Dermis blood vessel endothelial cell (primary cell): Measurements from ENCODE around the gene TFAM. TPM values are rescaled to one million over a fixed set of nuclear protein-coding genes. Genes with fewer than 3 reads are reported as not detected.

Experiments used
- DNase-seq: peaks from one replicate; pipeline ENCODE4 v3.0.0; 2010
- total RNA-seq: library from RNA; depleted of rRNA; stranded (reverse); fragments of >200 nt; gene quantifications from 2 replicates; pipeline ENCODE4 v1.2.3, GENCODE V29; 2014

TFAM gene
- total RNA-seq, result 39.0 and 61.0 TPM in 2 replicates

DNA sequence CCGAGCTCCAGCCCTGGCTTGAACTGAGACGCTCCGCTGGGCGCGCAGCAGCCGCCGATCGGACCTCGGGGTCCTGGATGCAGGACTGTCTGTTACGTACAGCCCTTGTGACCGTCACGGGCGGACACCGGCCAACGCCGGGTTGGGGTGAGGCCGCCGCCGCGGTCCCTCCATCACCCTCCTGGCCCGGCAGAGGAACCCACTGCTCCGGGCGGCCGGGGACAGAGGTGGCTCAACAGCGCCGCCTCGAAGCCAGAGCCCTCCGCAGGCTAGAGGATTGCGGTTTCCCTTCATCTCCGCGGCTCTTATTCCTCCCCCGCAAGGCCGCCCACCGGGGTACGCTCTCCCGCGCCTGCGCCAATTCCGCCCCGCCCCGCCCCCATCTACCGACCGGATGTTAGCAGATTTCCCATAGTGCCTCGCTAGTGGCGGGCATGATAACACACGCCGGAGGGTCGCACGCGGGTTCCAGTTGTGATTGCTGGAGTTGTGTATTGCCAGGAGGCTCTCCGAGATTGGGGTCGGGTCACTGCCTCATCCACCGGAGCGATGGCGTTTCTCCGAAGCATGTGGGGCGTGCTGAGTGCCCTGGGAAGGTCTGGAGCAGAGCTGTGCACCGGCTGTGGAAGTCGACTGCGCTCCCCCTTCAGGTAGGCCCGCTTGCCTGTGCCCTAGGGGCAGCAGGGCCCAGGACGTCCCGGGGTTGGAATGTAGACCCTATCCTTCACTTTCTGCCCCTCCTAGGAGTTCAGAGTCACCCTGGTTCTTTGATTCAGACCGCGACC, at the start of gene TFAM:
Gene TFAM, plus strand, starts transcription at position 412 of the 785 bp plus-strand sequence. Its CDS starts 138 bp downstream, at position 550.
- DNase-seq, result peak; percentile 94

DNA sequence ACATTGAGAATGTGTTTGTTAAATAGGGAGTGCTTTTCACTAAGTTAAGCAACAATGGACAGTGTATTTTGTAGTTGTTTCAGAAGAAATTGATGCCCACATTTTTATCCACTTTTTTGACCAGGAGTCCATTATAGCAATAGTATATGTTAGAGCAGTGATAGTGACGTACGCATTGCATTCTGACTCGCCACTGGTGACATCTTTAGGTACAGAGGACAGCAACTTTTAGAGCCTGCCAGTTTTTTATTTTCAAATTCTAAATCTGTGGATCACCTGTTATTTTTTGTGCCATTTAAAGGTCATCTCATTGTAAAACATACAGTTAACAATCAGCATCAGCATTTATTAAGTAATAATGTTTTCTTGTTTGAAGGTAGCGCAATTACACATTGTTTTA, 49.0 kb upstream of the TFAM start:
- DNase-seq, result no peak

DNA sequence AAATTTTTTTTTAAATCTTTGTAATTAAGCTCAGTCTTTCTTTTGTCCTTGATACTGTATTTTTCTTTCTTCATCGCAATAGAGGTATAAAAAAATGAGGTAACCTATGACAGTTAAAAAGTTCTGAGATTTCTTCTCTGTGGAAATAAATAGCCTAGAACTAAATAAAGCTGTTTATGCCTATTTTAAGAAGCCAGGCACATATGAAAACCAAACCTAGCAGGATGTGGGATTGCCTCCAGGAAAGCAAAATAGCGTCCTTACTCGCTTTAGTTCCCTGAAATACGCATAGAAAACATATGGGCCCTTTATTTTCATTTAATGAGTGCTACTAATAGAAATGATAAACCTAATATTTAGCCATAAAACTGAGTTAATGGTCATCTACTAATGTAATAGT, 43.8 kb upstream of the TFAM start:
- DNase-seq, result no peak

DNA sequence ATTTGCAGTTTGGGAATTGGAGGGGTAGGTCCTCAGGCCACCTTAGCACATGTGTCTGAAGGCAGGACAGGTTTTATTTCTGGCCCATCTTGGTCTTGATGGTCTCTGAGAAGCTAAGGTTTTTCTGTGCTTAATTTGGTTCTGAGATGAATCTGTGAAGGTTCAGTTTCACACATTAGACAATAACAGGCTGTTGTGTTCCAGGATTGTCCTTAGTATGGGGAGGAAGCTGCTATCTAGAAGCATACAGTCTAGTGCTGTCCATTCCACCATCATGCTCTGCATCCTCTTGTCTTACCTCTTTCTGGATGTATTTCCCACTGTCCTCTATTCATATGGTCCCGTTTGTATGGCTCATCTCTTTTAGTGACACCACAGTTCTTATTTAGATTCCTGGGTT, 43.3 kb upstream of the TFAM start:
- no peak for DNase-seq

DNA sequence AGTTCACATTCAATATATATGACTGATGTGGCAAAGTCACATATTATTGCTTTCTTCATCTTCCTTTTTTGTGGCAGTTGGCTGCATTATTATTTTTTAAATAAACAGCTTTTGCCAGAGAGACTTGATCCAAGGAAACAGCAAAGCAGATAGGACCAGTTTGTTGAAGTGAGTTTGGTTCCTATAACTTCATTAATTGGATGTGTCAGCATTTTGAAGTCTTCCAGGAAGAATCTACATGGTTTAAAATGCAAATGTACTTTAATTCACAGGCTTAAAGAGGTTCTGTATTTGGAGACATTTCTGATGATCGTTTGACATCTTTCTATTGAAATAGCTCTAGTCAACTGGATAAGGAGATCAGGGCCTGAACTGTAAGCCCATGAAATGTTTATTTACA, 37.2 kb upstream of the TFAM start:
- DNase-seq, result no peak

DNA sequence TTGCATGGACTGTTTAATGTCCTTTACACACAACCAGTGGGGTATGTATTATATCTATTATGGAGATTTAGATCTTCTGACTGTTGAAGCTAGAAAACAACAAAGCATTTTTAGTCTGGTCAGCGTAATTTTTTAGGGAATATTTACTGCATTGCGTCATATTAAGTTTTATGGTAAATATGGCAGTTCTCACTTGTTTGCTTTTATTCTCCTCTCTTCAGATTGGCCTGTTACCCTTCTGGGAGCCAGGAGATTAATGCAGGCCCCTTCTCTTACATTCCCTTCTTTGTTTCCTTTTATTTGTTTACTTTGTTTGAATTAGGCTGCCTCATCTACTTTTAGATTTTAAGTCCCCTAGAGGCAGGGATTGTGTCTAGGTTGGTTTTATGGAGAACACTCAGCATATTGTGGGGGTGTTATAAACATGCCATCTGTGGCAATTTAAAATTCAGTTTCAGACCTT, 36.6 kb upstream of the TFAM start:
- DNase-seq, result no peak

DNA sequence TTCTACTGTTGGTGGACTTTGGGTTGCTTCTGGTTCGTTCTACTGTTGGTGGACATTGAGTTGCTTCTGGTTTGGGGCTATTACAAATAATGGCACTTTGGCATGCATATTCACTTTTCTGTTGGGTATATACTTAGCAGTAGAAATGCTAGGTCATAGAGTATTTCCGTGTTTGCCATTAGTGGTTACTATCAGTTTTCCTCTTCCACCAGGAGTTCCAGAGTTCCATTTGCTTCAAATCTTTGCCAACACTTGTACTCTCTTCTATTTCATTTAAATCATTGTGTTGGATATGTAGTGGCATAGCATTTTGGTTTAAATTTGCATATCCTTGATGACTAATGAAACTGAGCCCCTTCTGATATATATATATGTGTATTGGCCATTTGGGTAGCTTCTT, 35.2 kb upstream of the TFAM start:
- DNase-seq, result no peak

DNA sequence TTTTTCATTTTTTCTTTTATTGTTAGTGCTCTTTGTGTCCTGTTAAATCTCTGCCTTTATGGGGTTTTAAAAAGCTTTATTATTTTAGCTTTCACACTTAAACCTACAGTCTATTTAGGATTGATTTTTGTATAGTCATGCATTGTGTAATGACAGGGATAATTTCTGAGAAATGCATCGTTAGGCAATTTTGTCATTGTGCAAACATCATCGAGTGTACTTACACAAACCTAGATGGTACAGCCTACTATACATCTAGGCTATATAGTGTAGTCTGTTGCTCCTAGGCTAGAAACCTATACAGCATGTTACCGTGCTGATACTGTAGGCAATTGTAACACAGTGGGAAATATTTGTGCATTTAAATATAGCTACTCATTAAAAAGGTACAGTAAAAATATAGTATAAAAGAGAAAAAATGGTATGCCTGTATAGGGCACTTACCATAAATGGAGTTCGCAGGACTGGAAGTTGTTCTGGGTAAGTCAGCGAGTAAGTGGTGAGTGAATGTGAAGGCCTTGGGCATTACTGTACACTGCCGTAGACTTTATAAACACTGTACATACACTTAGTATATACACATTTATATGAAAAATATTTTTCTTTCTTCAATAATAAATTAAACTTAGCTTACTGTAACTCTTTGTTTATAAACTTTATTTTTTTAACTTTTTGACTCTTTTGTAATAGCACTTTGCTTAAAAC, 34.4 kb upstream of the TFAM start:
- DNase-seq, result no peak

DNA sequence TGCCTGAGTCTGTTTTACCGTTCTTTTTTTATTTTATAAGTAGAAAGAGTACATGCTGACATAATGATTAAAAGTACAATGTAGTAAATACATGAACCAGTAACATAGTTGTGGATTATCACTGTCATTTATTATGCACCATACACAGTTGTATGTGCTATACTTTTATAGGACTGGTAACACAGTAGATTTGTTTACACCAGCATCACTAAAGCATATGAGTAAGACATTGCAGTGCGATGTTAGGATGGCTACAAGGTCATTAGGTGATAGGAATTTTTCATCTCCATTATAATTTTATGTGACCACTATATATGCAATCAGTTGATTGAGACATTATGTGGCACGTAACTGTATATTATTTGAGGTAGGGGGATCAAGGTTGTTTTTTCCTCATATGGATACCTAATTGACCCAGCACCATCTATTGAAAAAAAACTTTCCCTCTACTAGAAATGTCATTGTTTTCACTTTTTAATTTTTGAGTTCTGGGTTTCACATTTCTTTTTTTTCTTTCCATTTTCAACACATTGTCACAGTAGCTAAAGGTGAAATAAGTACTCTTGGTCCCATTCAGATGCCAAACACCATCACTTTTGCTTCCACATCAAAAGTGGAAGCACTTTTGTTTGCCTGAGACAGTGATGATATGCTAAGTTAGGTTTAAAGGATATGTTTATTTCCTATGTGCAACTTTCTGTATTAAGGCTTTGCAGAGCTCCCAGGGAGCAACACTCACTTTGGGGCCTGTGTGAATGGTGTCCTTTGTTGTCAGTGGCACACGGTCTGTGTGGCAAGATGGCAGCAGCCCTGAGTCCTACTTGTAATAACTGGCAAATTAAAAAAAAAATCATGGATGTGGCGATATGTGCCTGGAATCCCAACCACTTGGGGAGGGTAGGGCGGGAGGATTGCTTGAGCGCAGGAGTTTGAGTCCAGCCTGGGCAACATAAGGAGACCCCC, 33.3 kb upstream of the TFAM start:
- DNase-seq, result no peak

DNA sequence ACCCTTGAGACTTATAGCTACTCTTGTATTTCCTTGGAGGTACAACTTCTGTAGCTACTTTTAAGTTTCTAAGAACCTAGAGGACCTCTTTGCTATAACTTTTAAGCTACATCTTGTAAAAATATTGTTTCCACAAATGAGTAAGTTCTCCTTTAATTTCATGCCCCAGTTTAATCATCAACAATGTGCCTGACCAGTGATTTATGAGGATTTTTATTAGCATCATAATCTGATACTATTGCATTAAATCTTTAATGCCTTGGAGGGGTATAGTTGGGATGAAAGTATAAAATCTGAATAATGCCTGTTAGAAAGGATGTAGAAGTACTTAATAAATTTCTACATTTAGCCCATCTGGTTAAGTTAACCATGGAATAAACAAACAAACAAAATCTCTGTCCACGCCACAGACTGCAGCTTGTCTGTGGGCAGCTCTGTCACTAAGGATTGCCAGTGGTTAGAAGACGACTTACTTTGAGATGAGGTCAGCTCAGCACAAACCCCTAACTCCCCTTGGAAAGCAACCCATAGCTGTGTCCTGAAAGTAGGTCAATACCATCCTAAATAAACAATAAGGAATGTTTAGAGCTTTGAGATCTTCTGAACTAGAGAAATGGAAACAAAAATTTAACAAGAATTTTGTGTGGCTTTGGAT, 32.1 kb upstream of the TFAM start:
- DNase-seq, result no peak

DNA sequence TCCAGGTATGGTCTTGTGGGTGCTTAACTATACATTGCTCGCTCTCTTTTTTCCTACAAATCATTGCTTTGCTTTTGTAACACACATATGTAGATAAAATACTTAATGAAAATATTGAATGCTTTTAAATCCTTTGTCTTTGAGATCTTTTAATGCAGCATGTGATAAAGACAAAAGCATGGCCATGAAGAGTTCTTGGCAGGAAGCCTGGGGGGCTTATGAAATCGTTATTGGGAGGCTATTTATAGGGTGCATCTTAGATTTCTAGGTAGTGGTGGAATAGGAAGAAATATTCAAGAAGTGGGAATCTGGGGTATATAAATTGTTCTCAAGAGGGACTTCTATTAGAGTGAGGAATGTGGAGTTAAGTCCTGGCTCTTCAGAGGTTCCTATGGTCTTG, 28.5 kb upstream of the TFAM start:
- DNase-seq, result no peak

DNA sequence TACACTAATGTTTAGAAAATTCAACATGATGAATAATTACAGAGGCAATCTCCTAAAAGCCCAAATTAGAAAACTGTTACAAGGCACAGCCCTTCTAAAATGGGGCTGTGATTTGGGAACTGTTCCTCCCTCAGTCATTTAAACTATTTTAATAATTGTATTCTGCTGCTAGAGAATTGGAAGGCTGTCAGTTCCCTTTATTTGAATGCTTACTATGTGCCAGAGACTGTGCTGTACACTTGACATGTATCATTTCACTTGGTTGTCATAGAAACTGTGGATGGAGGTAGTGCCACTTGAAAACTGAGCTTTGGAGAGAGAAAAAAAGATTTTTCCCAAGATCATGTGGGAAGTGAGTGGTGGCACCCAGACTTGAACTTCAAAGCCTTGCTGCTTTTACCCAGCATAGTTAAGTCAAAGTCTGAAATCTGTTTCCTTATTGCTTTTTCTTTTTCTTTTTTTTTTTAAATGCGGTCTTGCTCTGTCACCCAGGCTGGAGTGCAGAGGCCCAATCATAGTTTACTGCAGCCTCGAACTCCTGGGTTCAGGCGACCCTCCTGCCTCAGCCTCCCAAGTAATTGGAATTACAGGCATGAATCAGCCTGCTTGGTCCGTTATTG, 26.8 kb upstream of the TFAM start:
- no peak for DNase-seq

DNA sequence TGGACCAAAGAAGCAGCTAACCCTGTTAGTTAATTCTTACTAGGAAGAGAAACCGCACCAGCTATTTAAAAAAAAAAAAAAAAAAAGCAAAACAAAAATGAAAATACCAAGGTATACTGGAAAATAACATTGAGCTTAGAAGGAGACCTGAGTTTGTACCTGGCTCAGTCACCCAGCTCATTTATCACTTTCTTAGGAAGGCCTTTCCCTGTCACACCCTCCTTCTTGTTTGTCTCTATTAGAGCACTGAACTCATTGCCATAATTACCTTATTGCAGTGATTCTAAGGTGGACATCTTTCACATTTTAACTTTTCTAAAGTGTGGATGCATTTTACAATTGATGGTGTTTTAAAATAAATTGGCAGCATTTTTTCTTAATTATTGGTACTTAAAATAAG, 26.3 kb upstream of the TFAM start:
- DNase-seq, result no peak

DNA sequence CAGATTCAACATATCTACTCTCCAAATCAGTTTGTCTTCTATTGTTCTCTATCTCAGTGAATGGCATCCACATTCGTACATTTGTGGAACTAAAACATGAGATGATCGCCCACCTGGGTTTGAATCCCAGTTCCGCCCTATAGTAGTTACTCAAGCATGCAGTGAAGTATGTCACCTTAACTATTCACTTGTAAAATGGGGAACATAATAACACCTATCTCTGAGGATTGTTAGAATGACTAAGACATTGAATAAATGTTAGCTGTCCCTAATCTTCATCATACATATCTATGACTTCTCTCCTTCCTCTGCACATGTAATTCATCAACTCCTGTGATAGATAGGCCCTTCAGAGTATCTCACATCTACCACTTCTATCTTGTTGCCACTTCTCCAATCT, 25.7 kb upstream of the TFAM start:
- no peak for DNase-seq

DNA sequence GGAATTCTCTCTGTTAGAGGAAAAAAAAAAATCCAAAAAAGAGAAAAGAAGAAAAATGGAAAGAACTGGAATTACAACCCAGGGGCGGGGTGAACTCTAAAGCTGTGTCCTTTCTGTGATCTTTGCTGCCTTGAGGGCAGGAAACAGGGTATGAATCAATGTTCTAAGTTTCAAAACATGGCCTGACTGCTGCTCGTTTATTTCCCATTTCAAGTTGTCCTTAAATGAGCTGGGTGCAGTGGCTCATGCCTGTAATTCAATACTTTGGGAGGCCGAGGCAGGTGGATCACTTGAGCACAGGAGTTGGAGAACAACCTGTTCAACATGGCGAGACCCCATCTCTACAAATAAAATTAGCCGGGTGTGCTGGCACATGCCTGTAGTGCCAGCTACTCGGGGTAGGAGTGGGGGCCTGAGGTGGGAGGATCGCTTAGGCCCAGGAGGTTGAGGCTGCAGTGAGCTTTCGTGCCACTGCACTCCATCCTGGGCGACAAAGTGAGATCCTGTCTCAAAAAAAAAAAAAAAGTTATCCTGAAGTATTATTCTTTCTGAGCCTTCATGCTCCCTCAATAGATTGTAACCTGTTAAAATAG, 24.7 kb upstream of the TFAM start:
- DNase-seq, result peak; percentile 34

DNA sequence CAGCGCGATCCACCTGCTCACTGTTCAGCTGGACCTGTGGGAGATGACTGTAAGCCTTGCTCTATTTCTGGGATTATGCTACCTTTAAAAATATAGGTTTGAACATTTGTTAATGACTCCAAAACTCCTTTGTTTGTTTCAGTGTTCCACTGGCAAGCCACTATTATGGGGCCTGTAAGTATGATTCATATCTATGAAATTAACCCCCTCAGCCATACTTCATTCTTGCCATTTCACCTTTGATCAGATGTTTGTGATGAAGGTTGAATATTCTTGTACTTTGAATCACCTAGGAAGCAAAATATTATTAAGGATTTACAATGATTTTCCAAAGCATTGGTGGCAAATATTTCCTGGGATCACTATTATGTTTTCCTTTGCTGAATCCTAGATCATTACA, 23.9 kb upstream of the TFAM start:
- DNase-seq, result no peak

DNA sequence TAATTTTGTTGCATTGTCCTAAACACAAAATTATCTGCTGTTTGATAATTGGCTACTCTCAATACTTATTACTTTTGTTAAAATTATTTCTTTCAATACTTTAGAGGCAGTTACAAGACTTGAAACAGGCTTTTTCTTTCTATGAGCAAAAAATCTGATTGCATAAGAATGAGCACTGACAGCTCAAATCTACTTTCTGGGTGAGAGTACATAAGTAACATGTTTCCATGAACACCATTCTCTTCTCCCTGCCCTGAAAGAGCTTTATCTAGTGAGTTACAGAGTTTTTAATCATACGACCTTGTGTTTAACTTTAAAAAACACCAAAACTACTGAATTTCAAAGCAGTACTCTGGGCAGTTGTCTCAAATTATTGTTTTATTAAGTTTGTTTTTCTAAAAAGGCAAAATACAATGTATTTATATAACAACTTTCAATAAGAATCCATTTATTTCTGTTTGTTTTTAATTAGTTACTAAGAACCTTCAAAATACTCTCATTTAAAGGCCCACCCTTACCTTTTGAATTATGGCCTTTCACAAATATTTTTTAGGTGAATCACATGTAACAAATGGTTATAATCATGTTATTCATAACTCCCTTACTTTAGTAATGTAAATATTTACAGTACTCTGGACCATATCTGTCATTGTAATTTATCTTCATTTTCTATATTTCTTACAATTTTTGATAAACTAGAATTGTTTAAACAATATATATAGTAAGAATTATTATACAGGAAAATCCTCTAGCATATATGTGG, 23.0 kb upstream of the TFAM start:
- no peak for DNase-seq

DNA sequence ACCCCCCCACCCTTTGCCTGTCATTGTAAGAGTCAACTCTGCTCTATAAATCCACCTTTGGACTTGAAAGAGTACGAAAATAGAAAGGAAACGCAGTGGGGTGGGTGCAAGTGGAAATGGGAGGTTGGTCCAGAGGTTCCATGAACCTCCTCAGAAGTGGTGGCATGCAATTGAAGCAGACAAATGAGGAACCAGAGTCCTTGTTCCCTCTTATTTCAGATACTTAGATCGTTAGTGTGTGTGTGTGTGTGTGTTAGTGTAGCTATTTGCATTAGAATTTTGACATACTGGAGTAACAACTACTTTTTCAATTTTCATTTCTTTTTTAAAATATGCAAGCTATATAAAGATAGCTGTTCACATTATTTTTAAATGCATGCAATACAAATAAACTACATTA, 18.1 kb upstream of the TFAM start:
- no peak for DNase-seq

DNA sequence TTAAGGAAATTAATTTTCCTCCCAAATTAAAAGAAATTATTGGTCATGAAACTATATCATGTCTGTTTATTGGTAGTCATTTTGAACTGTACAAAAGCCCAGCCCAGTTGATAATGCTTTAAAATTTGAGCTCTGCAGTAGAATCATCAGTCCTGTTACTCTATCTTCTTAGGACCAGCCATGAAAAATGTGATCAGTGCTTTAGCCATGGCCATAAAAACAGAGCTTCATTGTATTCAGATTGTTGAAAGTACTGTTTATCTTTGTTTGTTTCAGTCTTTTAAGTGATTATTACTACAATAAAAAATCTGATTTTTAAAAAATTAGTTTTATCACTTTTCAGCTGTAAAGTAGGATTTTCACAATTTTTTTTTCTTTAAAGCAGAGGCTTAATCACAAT, 13.7 kb upstream of the TFAM start:
- no peak for DNase-seq

DNA sequence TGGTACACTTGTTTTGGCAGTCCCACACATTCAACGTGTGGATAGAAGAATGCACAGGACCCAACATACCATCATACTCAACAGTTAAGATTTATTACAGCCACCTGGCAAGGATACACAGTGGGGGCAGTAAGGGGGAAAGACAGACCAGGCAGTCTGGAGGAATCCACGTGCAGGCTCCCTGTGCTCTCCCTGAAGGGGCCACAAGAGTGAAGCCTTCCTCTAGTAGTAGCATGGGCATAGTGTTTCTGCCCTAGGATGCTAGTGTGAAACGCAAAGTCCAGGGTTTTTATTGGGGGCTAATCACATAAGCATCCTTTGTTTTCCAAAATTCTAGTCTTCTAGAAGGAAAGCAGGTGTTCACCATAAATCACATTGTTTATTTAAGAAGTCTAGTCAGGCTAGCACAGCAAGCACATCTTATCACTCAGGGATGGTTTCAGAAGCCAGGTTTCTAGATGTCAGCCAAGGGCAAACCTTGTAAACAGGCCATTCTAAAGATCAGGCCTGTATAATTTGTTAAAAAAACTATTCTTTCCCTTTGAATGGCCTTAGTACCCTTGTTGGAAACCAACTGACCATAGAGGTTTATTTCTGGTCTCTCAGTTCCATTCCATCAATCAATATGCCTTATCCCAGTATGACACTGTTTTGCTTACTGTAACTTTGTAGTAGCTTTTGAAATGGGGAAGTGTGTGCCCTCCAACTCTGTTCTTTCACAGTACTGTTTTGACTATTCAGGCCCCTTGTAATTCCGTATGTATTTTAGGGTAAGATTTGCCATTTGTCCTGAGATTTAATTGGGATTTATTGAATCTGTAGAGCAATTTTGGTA, 12.4 kb upstream of the TFAM start:
- no peak for DNase-seq
